NOMO-1 treated with DMSO at 0.1 percent for 48 hours (cell line): Measurements from ENCODE around the gene HOMEZ.
A peak's percentile ranks its signal among the peaks of the same experiment; 100 is the strongest.

Experiments used
- DNase-seq: peaks from one replicate; lab custom pipeline; 2025; ENCODE audit not compliant: unreplicated experiment; lab: John Stamatoyannopoulos, UW

The HOMEZ gene

GRCh38 chr14:23307687-23308644 lies 22.0 kb upstream of the HOMEZ start:
- no peak for DNase-seq

- DNase-seq: no peak
These were observed 21.2 kb upstream of the HOMEZ start for GRCh38 chr14:23307146-23307530.

GRCh38 chr14:23306412-23307145 lies 20.6 kb upstream of the HOMEZ start, which contains the start of gene BCL2L2:
Gene BCL2L2 (plus strand): TSS chr14:23306833. CDS start chr14:23307768, 935 bp downstream.
- peak; percentile 73 for DNase-seq

- DNase-seq: peak; percentile 11
These were observed 16.6 kb upstream of the HOMEZ start, which contains the start of gene PPP1R3E for GRCh38 chr14:23302290-23303225. Gene PPP1R3E (minus strand): TSS chr14:23302859. CDS start chr14:23302576, 283 bp downstream.

- DNase-seq: no peak
These were observed 16.0 kb upstream of the HOMEZ start for GRCh38 chr14:23301969-23302289.

- DNase-seq: peak; percentile 98
These were observed 15.5 kb upstream of the HOMEZ start for GRCh38 chr14:23301288-23301968.

- DNase-seq: peak; percentile 28
These were observed 14.8 kb upstream of the HOMEZ start for GRCh38 chr14:23300687-23301223.

- DNase-seq: peak; percentile 28
These were observed 14.2 kb upstream of the HOMEZ start for GRCh38 chr14:23299986-23300686.

- peak; percentile 12 for DNase-seq
These were observed 13.5 kb upstream of the HOMEZ start for GRCh38 chr14:23299211-23299957.

- no peak for DNase-seq
These were observed 11.8 kb upstream of the HOMEZ start for GRCh38 chr14:23297611-23298277.

- no peak for DNase-seq
These were observed 11.2 kb upstream of the HOMEZ start for GRCh38 chr14:23297096-23297495.

- no peak for DNase-seq
These were observed 10.3 kb upstream of the HOMEZ start for GRCh38 chr14:23296012-23296777.

GRCh38 chr14:23294734-23295561 lies 9.0 kb upstream of the HOMEZ start:
- DNase-seq: peak; percentile 52

- peak; percentile 13 for DNase-seq
These were observed 1.1 kb upstream of the HOMEZ start for GRCh38 chr14:23286902-23287479.

- peak; percentile 46 for DNase-seq
These were observed 357 bp downstream of the HOMEZ start for GRCh38 chr14:23285530-23286019.
